CD4-positive, alpha-beta T cell treated with Interferon alpha-2 for 1 hour (primary cell): ENCODE results near the gene DLGAP4.

Experiments used
- DNase-seq, 2 donors: peaks; one replicate each; pipeline ENCODE4 v3.0.0-alpha.2; 2020 to 2022

The DLGAP4 gene

GRCh38 chr20:36335206-36335870 is 29.2 kb downstream of the DLGAP4 start:
- no peak for DNase-seq

GRCh38 chr20:36336204-36336603 is 30.1 kb downstream of the DLGAP4 start:
- no peak for DNase-seq

GRCh38 chr20:36336954-36337704 is 31.0 kb downstream of the DLGAP4 start:
- DNase-seq, result no peak

- no peak for DNase-seq
Measured at GRCh38 chr20:36337886-36338285, 31.7 kb downstream of the DLGAP4 start.

GRCh38 chr20:36339646-36340592 is 33.8 kb downstream of the DLGAP4 start:
- DNase-seq, result no peak

GRCh38 chr20:36340593-36340990 is 34.5 kb downstream of the DLGAP4 start:
- no peak for DNase-seq

- no peak for DNase-seq
Measured at GRCh38 chr20:36341331-36342020, 35.3 kb downstream of the DLGAP4 start.

GRCh38 chr20:36342331-36343120 is 36.4 kb downstream of the DLGAP4 start:
- no peak for DNase-seq

GRCh38 chr20:36343641-36344040 is 37.5 kb downstream of the DLGAP4 start:
- no peak for DNase-seq

- peak in 1 of 2 donors; percentile 4 for DNase-seq
Measured at GRCh38 chr20:36344517-36345132, 38.5 kb downstream of the DLGAP4 start.

- DNase-seq, result no peak
Measured at GRCh38 chr20:36346256-36346655, 40.1 kb downstream of the DLGAP4 start.

- no peak for DNase-seq
Measured at GRCh38 chr20:36349384-36350170, 43.4 kb downstream of the DLGAP4 start.

- no peak for DNase-seq
Measured at GRCh38 chr20:36350439-36350838, 44.3 kb downstream of the DLGAP4 start.

- DNase-seq, result no peak
Measured at GRCh38 chr20:36351937-36352336, 45.8 kb downstream of the DLGAP4 start.

- DNase-seq, result no peak
Measured at GRCh38 chr20:36352843-36353553, 46.9 kb downstream of the DLGAP4 start.

- DNase-seq, result no peak
Measured at GRCh38 chr20:36353740-36354139, 47.6 kb downstream of the DLGAP4 start.

GRCh38 chr20:36355469-36356171 is 49.5 kb downstream of the DLGAP4 start:
- no peak for DNase-seq

GRCh38 chr20:36359668-36360406 is 53.7 kb downstream of the DLGAP4 start:
- no peak for DNase-seq
